C4-2B (cell line): Measurements from ENCODE around the gene GLE1.
"Not testable (repeated sequence)": the region's sequence is repeated elsewhere in the genome, so short reads cannot be mapped to it uniquely, and the experiment has no call there.

Experiments
- H3K27ac ChIP-seq: fragments of 450-650 bp; 2 replicates; pipeline ENCODE4 v1.5.1; 2017
- CTCF ChIP-seq: fragments of 450-650 bp; conservative IDR thresholded peaks from 2 replicates; pipeline ENCODE4 v1.5.1; 2017; ENCODE audit warnings: mild to moderate bottlenecking
- ZFX ChIP-seq: fragments of 450-650 bp; IDR thresholded peaks from 2 replicates; pipeline ENCODE4 v1.6.1; 2017

GLE1 gene

GRCh38 chr9:128565578-128565977 is 61.1 kb downstream of the GLE1 start:
- no peak overlapping the region for H3K27ac ChIP-seq
- TF ChIP-seq ZFX (no peak), CTCF (no peak)

GRCh38 chr9:128568470-128569078 is 64.1 kb downstream of the GLE1 start:
- TF ChIP-seq CTCF (no peak), ZFX (no peak)
- H3K27ac ChIP-seq, result no peak overlapping the region

- no peak overlapping the region for H3K27ac ChIP-seq
- TF ChIP-seq ZFX (no peak), CTCF (no peak)
Measured at GRCh38 chr9:128575469-128575868, 71.0 kb downstream of the GLE1 start.

- H3K27ac ChIP-seq, result no peak overlapping the region
- TF ChIP-seq ZFX, result no peak
- no peak for TF ChIP-seq CTCF
Measured at GRCh38 chr9:128575916-128576315, 71.4 kb downstream of the GLE1 start.

- no peak for TF ChIP-seq CTCF
- no peak for TF ChIP-seq ZFX
- no peak overlapping the region for H3K27ac ChIP-seq
Measured at GRCh38 chr9:128577206-128577605, 72.7 kb downstream of the GLE1 start.

- TF ChIP-seq ZFX (no peak), CTCF (no peak)
Measured at GRCh38 chr9:128579194-128579593, 74.7 kb downstream of the GLE1 start.

GRCh38 chr9:128580731-128581130 is 76.2 kb downstream of the GLE1 start:
- TF ChIP-seq ZFX (no peak), CTCF (no peak)
- no peak overlapping the region for H3K27ac ChIP-seq

More at GRCh38 chr9:128579194-128579593, 74.7 kb downstream of the GLE1 start:
- no peak overlapping the region for H3K27ac ChIP-seq

- not testable (repeated sequence) for H3K27ac ChIP-seq
Measured at GRCh38 chr9:128585155-128585554, 80.6 kb downstream of the GLE1 start.

- H3K27ac ChIP-seq, result not testable (repeated sequence)
Measured at GRCh38 chr9:128586934-128587333, 82.4 kb downstream of the GLE1 start.
